HG03066 (cell line): Measurements from ENCODE around the gene COLEC11.
A peak's percentile ranks its signal among the peaks of the same experiment; 100 is the strongest.
"Not testable (repeated sequence)": the region's sequence is repeated elsewhere in the genome, so short reads cannot be mapped to it uniquely, and the experiment has no call there.

ENCODE experiments used
- ATAC-seq: cut with Tn5 transposase; IDR thresholded peaks from one replicate; pipeline ENCODE4 v1.9.1; 2021; ENCODE audit warnings: low read depth; ENCODE audit not compliant: unreplicated experiment

Gene COLEC11

GRCh38 chr2:3649581-3649980 is 54.7 kb downstream of the COLEC11 start:
- ATAC-seq, result no peak

- no peak for ATAC-seq
These were observed 55.4 kb downstream of the COLEC11 start for GRCh38 chr2:3650140-3650920.

- peak; percentile 80 for ATAC-seq
These were observed 57.1 kb downstream of the COLEC11 start for GRCh38 chr2:3651691-3652648.

- no peak for ATAC-seq
These were observed 58.1 kb downstream of the COLEC11 start for GRCh38 chr2:3652896-3653625.

- no peak for ATAC-seq
These were observed 59.1 kb downstream of the COLEC11 start for GRCh38 chr2:3654011-3654410.

- ATAC-seq, result no peak
These were observed 59.8 kb downstream of the COLEC11 start for GRCh38 chr2:3654531-3655225.

- ATAC-seq, result no peak
These were observed 61.2 kb downstream of the COLEC11 start for GRCh38 chr2:3655871-3656761.

- no peak for ATAC-seq
These were observed 62.1 kb downstream of the COLEC11 start for GRCh38 chr2:3656762-3657721.

- ATAC-seq, result no peak
These were observed 63.0 kb downstream of the COLEC11 start, which contains the start of gene ALLC for GRCh38 chr2:3657881-3658280. TSS of gene ALLC (plus strand) at chr2:3658200. CDS start at chr2:3671158, 12,958 bp downstream.

- no peak for ATAC-seq
These were observed 64.8 kb downstream of the COLEC11 start for GRCh38 chr2:3659447-3660432.

GRCh38 chr2:3660640-3661039 is 65.7 kb downstream of the COLEC11 start:
- ATAC-seq, result not testable (repeated sequence)

- ATAC-seq, result no peak
These were observed 66.3 kb downstream of the COLEC11 start for GRCh38 chr2:3661149-3661660.

- ATAC-seq, result no peak
These were observed 67.3 kb downstream of the COLEC11 start for GRCh38 chr2:3662239-3662638.

- ATAC-seq, result no peak
These were observed 69.2 kb downstream of the COLEC11 start for GRCh38 chr2:3664118-3664517.

- ATAC-seq, result no peak
These were observed 70.0 kb downstream of the COLEC11 start for GRCh38 chr2:3664925-3665324.

GRCh38 chr2:3665886-3666612 is 71.1 kb downstream of the COLEC11 start:
- no peak for ATAC-seq
